Left hindlimb (tissue), 1 donor: ENCODE measurements around the gene SNRNP200.

ENCODE experiments used
- DNase-seq: peaks from one replicate; pipeline ENCODE4 v3.0.0-alpha.2; 2018

Gene SNRNP200

GRCh38 chr2:96305091-96305978 lies at the start of gene SNRNP200:
Gene SNRNP200 (minus strand): TSS chr2:96305546. CDS start chr2:96305437, 109 bp downstream.
- DNase-seq, result peak; percentile 91

GRCh38 chr2:96354492-96354891 lies 49.1 kb upstream of the SNRNP200 start:
- no peak for DNase-seq

DNA sequence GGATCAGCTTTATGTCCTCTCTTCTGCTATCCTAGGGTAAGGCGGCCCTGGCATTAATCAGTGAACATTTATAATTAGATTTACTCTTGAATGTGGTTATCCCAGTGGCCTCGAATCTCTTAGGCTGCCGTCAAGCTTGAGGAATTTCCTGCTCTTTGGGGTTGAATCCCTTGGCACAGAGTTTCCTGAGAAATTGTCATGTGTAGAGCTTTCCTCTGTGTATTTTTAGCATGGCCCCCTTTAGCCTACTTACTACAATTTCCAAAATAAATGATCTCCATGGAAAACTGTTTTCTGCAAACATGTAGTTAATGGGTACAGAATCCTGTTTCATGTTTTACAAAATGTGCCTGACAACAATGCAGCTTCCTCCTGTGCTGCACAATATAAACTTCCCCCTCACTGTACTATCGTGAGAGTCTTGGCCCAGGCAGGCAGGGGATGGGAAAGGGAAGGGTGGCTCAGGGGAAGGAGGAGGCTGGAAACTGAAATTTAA lies 48.3 kb upstream of the SNRNP200 start:
- DNase-seq, result peak; percentile 34

DNA sequence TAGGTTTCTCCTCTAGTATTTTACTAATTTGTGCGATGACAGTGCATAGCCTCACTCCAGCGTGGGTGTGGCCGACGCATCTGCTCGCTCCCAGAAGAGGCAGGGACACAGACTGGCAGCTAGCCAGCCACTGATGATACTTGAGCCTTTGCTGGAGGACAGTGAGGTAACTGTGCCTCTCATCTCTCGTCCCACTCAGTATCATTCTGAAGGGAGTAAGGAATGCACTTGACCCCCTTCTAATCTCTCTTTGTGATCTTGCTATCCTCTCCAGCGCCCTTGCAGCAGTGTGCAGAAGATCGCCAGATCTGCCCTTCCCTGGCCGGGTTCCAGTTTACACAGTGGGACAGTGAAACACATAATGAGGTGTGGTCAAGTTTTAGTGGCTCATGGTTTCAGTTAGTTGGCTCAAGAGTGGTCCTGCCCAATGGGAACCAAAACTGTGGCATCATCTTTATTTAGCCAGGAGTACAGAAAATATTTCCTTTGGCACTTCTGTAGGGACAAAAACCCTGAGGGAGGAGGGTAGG lies 47.8 kb upstream of the SNRNP200 start:
- DNase-seq, result peak; percentile 73

DNA sequence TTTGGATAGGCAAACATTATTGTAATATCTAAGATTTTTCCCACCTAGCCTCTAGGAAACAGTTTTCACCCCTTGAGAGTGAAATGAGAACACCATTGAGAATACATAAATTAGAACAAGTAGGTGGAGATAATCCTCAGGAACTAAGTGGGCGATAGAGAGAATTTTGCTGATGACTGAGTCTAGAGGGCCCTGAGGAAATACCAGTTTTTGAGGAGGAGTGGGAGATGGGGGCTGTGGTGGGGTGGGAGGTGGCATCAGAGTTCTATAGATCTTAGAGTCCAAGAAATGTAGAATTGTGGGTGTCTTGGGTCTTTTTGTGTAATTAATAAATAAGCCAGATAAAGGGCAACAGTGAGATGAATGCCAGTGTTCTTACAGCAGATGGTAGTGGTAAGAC lies 42.0 kb upstream of the SNRNP200 start:
- no peak for DNase-seq

DNA sequence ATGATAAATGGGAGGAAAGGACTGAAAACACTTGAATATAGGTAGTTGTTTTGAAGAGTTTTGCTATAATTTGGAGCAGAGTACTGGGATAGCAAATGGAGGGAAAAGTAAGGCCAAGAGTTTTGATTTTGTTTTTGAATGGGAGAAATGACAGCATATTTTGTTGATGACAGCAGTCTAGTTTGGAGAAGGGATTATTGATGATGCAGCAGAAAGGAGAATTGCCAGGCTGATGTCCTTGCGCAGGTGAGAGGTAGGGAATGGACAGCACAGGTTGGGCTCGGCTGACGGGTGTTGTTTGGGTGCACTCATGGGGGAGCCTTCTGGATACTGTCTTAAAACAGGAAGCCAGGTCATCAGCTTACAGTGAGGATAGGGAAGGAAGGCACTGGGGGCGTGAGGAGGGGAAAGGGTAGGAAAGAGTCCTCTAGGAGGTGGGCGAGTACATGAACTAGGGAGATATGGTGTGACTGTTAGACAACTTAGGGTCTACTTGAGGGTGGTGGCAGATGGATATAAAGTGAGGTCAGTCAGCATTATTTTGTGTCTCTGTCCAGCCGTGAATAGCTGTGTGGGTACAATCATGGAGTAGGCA lies 40.6 kb upstream of the SNRNP200 start:
- no peak for DNase-seq

GRCh38 chr2:96345438-96345837 lies 40.1 kb upstream of the SNRNP200 start:
- no peak for DNase-seq

DNA sequence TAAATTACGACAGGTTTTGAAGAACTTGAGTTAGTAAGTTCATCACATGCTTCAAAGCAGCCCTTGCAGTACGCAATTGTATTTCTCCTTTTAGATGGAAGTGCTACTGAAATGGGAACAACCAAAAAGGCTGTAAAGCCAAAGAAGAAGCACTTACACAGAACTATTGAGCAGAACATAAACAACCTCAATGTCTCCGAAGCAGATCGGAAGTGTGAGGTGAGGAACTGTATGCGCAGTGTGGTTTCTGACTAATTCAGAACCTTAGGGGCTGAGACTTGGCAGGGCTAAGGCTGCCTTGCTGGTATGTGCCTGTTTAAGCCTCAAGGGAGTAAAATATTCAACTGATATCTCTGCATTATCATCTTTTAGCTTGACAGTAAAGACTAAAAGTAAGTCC lies 38.7 kb upstream of the SNRNP200 start:
- DNase-seq, result no peak

DNA sequence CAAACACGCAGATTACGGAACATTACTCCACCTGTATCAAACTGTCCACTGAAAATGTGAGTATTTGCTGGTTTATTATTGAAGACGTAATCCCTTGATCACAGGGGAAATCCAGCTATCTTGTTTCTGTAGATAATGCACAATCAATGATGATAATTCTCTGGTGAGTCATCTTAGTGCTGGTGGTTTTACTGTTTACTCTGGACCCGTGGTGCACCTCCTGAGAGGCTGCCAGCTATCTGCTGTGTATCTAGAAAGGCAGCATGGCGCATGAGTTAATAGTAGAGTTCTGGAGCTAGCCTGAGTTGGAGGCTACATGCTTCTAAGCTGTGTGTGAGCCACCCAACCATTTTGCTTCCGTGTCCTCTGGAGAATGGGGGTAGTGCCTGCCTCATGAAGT lies 36.7 kb upstream of the SNRNP200 start:
- DNase-seq, result no peak

GRCh38 chr2:96341641-96342040 lies 36.3 kb upstream of the SNRNP200 start:
- no peak for DNase-seq

DNA sequence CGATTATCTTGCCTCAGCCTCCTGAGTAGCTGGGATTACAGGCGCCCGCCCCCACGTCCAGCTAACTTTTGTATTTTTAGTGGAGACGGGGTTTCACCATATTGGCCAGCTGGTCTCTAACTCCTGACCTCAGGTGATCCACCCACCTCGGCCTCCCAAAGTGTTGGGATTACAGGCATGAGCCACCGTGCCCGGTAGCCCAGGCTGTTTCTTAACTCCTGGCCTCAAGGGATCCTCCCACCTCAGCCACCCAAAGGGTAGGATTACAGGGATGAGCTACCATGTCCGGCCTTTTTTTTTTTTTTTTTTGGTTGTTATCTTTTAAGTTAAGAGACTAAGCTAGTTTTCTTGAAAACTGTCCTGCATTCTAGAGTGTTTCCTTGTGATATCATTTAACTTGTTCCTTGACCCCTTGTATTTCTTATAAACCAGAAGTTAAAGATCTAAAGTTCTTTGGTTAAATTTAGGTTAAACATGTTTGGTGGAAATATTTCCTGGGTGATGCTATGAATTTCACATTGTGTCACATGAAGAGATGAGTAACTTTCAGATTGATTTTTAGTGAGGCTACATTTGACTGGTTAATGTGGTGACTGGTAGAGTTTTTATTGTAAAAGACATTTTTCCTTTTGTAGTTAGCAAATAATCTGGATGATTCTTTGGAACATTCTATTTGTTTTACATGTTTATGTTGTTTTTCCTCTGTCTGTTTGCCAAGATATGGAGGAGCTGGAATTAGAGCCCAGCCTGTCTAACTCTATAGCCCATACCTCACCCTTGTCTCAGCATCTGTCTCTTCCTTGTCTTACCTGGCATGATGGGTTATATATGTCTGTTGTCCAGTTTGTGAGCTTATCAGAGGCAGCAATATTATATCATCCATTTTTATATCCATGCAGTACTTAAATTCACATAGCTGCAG lies 35.4 kb upstream of the SNRNP200 start:
- DNase-seq, result no peak

GRCh38 chr2:96336873-96337272 lies 31.5 kb upstream of the SNRNP200 start:
- DNase-seq, result no peak

DNA sequence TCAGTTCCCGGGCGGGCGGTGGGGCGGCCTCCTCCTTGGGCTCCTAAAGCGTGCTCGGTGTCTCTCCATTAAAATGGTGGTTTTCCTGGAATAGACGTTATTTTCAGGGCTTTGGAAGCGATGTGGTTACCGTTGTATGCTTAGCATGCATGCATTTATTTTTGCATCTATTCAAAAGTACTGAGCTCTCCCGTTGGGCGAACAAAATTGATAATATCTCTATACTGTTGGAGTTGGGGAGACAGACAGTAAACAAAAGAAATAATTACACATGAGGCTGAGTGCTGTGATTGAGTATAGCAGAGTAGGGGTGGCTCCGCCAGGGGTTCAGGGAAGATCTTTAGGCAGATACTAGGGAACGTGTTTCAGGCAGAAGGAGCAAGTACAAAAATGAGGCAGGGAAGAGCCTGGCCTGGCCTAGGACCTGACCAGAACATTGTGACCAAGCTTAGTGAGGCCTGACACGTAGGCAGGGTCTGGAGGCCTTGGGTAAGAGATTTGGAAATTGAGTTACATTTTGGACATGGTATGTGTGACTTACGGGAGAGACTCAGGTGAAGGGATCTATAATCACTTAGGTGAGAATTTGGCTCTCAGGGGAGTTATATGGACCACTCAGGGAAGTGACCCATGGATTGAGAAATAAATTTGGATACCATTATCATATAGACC lies 30.9 kb upstream of the SNRNP200 start:
- no peak for DNase-seq

DNA sequence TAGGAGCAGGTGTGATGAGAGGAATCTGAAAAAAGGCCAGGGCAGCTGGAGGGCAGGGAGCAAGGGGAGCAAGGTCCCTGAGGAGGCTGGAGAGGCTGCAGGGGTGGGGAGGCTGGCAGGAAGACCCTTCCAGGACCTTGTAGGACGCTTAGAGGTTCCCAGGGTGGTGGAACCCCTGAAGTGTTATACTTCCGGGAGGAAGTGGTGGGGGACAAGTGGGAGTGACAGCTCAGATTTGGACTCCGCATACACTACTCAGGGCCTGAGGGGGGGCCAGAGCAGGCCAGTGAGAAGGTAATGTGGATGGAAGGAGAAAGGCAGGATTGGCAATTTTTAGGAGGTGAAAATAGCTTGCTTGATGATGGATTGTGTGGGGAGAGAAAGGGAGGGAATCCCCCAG lies 28.4 kb upstream of the SNRNP200 start:
- DNase-seq, result no peak

DNA sequence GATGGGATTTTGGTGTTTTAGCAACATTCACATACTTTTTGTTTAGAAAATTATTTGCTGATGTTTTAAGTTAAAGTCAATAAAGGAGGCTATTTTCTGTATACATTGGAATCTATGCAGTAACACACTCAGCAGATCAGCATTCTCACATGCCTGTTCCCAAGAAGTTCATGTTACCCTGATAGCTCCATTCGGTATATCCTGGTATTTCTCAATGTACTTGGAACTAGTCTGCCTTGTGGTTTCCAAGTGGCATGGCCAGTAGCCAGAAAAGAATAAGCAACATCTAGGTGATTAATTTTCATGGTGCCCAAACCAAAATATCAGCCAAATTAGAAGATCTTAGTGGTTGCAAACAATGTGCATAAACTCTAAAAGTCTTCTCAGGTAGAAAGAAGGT lies 25.1 kb upstream of the SNRNP200 start:
- no peak for DNase-seq

DNA sequence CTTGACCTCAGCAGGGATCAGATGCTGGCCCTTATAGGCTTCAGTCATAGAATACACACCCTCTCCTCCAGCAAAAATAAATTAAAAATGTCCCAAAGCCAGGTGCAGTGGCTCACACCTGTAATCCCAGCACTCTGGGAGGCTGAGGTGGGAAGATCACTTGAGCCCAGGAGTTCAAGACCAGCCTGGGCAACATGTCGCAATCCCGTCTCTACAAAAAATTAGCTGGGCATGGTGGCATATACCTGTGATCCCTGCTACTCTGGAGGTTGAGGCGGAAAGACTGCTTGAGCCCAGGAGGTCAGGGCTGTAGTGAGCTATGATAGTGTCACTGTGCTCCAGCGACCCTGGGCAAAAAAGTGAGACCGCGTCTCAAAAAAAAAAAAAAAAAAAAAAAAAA lies 24.5 kb upstream of the SNRNP200 start:
- DNase-seq, result no peak

GRCh38 chr2:96329456-96329855 lies 24.1 kb upstream of the SNRNP200 start:
- no peak for DNase-seq

GRCh38 chr2:96326990-96327820 lies 21.9 kb upstream of the SNRNP200 start:
- no peak for DNase-seq

DNA sequence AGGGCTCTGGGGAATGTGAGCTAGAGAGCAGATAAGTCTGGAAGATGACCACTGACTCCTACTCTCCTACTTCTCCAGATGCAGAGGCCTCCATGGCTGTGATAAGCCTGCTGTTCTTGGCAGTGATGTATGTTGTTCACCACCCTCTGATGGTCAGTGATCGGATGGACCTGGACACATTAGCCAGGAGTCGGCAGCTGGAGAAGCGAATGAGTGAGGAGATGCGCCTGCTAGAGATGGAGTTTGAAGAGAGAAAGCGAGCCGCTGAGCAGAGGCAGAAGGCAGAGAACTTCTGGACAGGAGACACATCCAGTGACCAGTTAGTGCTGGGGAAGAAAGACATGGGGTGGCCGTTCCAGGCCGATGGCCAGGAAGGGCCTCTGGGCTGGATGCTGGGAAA lies 21.2 kb upstream of the SNRNP200 start:
- DNase-seq, result no peak

- DNase-seq, result no peak
Measured at GRCh38 chr2:96325884-96326255, 20.5 kb upstream of the SNRNP200 start.
